Left lung (tissue), 10 donors: ENCODE results near the gene GPSM3. TPM values are rescaled to one million over a fixed set of nuclear protein-coding genes. Genes with fewer than 3 reads are reported as not detected.
"Not testable (repeated sequence)": the region's sequence is repeated elsewhere in the genome, so short reads cannot be mapped to it uniquely, and the experiment has no call there.

Source experiments
- ATAC-seq: fragments of 200-7000 bp; cut with Tn5 transposase; one replicate; pipeline ENCODE4 v1.9.1; 2020; ENCODE audit warnings: moderate library complexity
- DNase-seq, 4 donors: peaks; one replicate each; pipeline ENCODE4 v3.0.0-alpha.2; 2013 to 2020
- H3K27ac ChIP-seq, 2 donors: fragments of 200-600 bp; sonication (generic) in 1 of 2; one replicate each; pipeline versions ENCODE4 v1.5.0 to v1.8.0; 2020 to 2021
- H3K27me3 ChIP-seq, 2 donors: fragments of 200-600 bp; sonication (generic) in 1 of 2; one replicate each; pipeline versions ENCODE4 v1.5.0 to v1.8.0; 2020 to 2021
- H3K36me3 ChIP-seq, 2 donors: fragments of 200-600 bp; sonication (generic) in 1 of 2; one replicate each; pipeline versions ENCODE4 v1.5.0 to v1.8.0; 2020 to 2021
- H3K4me1 ChIP-seq, 2 donors: fragments of 200-600 bp; one replicate each; pipeline ENCODE4 v1.8.0; 2021
- H3K4me3 ChIP-seq, 2 donors: fragments of 200-600 bp; sonication (generic) in 1 of 2; one replicate each; pipeline versions ENCODE4 v1.5.0 to v1.8.0; 2020 to 2021; ENCODE audit warnings: mild to moderate bottlenecking in 1 of 2
- H3K9me3 ChIP-seq, 2 donors: fragments of 200-600 bp; sonication (generic) in 1 of 2; one replicate each; pipeline versions ENCODE4 v1.5.0 to v1.8.0; 2020 to 2021
- CTCF ChIP-seq, 2 donors: fragments of 200-600 bp; sonication (generic) in 1 of 2; IDR thresholded peaks; one replicate each; pipeline versions ENCODE4 v1.5.0 to v1.8.0; 2021; ENCODE audit warnings: antibody characterized with exemption in 2 of 2
- intact Hi-C, 2 donors: fragments of 100-400 bp; cut with DNase I; formaldehyde crosslinking; loops; one replicate each; pipeline versions ENCODE4 v1.11.2 to v1.14.2; 2022
- polyA plus RNA-seq, 6 donors: library from polyadenylated mRNA; unstranded; fragments of 120-200 nt; gene quantifications; one replicate each; pipeline ENCODE4 v1.2.1, GENCODE V29; 2013; ENCODE audit not compliant: insufficient read length in 6 of 6
- total RNA-seq, 2 donors: library from RNA; stranded (reverse); fragmentation: NEBNext Ultra II Directional; extraction: Animal tissue kit (Norgen Biotek cat#: 25700); gene quantifications; one replicate each; pipeline ENCODE4 v1.2.1, GENCODE V29; 2021
- donor health status: DM: no; HTN: yes; CAD: no.
- donor health status: DM: no; HTN: no; CAD: no.

GPSM3 gene
- total and polyA plus RNA-seq, 8 donors: 15.9 to 81.7 (median 19.2) TPM

- TF ChIP-seq CTCF (IDR thresholded peaks at IDR 0.05): no peak
- no peak overlapping the region for H3K4me3 ChIP-seq
- peaks cover 11 to 86% of the 10 kb centered on the region in 2 donors for H3K4me1 ChIP-seq
- intact Hi-C loops: no loop called here
- peak overlapping the region; percentile 65 to 69 for H3K27ac ChIP-seq
- no peaks in the 10 kb centered on the region for H3K27me3 ChIP-seq
- ATAC-seq (no peak), DNase-seq (no peak)
- H3K9me3 ChIP-seq: no peaks in the 10 kb centered on the region
- peaks cover 0 to 40% of the 10 kb centered on the region in 2 donors for H3K36me3 ChIP-seq
Observed at GRCh38 chr6:32187009-32187709, 5.3 kb downstream of the GPSM3 start.

GRCh38 chr6:32186151-32186840, 6.1 kb downstream of the GPSM3 start:
- H3K4me3 ChIP-seq, DNase-seq, H3K9me3 ChIP-seq, ATAC-seq, H3K27me3 ChIP-seq, intact Hi-C loops: not testable (repeated sequence)
- peaks cover 0 to 47% of the 10 kb centered on the region in 2 donors for H3K36me3 ChIP-seq
- peaks cover 18 to 88% of the 10 kb centered on the region in 2 donors for H3K4me1 ChIP-seq
- peak overlapping the region; percentile 65 to 69 for H3K27ac ChIP-seq

GRCh38 chr6:32185681-32186131, 6.7 kb downstream of the GPSM3 start:
- peaks cover 19 to 86% of the 10 kb centered on the region in 2 donors for H3K4me1 ChIP-seq
- peak overlapping the region; percentile 65 to 69 for H3K27ac ChIP-seq
- intact Hi-C loops, H3K27me3 ChIP-seq, H3K9me3 ChIP-seq, H3K4me3 ChIP-seq: not testable (repeated sequence)
- DNase-seq: peak in 2 of 4 donors; percentile 80 to 84
- peaks cover 0 to 53% of the 10 kb centered on the region in 2 donors for H3K36me3 ChIP-seq
- ATAC-seq: peak; percentile 68

GRCh38 chr6:32184084-32184640, 8.3 kb downstream of the GPSM3 start, which contains the start of gene AGER:
TSS of gene AGER (minus strand) at chr6:32184253. CDS start at chr6:32184222, 31 bp downstream.
- peaks cover 0 to 62% of the 10 kb centered on the region in 2 donors for H3K36me3 ChIP-seq
- peak in 1 of 4 donors; percentile 65 for DNase-seq

GRCh38 chr6:32183483-32184083, 8.9 kb downstream of the GPSM3 start:
- intact Hi-C loops: no loop called here
- ATAC-seq (no peak), DNase-seq (peak in 1 of 4 donors; percentile 24)
- TF ChIP-seq CTCF (IDR thresholded peaks at IDR 0.05): no peak
- peaks cover 0 to 62% of the 10 kb centered on the region in 2 donors for H3K36me3 ChIP-seq
- H3K27me3 ChIP-seq: no peaks in the 10 kb centered on the region
- peak overlapping the region; percentile 57 to 68 for H3K27ac ChIP-seq
- no peaks in the 10 kb centered on the region for H3K9me3 ChIP-seq
- no peak overlapping the region for H3K4me3 ChIP-seq
- H3K4me1 ChIP-seq: peaks cover 21 to 93% of the 10 kb centered on the region in 2 donors

More at GRCh38 chr6:32184084-32184640, 8.3 kb downstream of the GPSM3 start, which contains the start of gene AGER:
- Histone ChIP-seq H3K4me1 (peaks cover 19 to 93% of the 10 kb centered on the region in 2 donors), H3K4me3 (no peak within 1 kb of the TSS), H3K9me3 (no peaks in the 10 kb centered on the region), H3K27ac (peak within 1 kb of the TSS; percentile 57 to 68), H3K27me3 (no peaks in the 10 kb centered on the region)
- intact Hi-C loops: no loop called here
- peak; percentile 44 for ATAC-seq
- no peak for TF ChIP-seq CTCF (IDR thresholded peaks at IDR 0.05)
